ENCODE measurements around the gene HENMT1.

DNA sequence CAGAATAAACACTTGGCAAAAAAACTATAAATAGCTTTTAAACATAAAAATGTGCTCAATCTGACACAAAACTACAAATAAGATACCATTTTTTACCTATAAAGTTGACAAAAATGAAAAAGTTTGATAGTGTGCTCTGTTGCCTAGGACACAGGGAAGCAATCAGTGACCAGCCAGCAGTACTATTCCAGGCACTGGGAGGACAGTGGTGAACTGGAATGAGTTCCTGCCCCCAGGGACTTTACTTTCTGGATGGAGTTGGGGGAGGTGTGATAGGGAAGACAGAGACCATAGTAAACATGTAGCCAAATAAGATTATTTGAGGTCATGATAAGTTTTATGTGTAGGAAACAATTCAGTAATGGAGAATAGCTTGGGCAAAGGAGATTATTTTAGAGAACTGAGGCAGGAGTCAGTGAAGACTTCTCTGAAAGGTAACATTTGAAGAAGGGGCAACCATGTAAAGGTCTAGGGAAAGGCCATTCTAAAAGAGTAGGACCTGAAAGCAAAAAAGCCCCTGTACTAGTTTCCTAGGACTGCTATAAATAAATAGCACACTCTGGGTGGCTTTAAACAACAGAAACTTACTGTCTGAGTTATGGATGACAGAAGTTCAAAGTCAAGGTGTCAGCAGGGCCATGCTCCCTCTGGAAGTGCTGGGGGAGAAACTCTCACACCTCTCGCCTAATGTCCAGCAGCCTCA lies 59.0 kb downstream of the HENMT1 start:
- TF ChIP-seq POLR2A (IDR thresholded peaks at IDR 0.05), result no peak
- TF ChIP-seq, protein P1, sequence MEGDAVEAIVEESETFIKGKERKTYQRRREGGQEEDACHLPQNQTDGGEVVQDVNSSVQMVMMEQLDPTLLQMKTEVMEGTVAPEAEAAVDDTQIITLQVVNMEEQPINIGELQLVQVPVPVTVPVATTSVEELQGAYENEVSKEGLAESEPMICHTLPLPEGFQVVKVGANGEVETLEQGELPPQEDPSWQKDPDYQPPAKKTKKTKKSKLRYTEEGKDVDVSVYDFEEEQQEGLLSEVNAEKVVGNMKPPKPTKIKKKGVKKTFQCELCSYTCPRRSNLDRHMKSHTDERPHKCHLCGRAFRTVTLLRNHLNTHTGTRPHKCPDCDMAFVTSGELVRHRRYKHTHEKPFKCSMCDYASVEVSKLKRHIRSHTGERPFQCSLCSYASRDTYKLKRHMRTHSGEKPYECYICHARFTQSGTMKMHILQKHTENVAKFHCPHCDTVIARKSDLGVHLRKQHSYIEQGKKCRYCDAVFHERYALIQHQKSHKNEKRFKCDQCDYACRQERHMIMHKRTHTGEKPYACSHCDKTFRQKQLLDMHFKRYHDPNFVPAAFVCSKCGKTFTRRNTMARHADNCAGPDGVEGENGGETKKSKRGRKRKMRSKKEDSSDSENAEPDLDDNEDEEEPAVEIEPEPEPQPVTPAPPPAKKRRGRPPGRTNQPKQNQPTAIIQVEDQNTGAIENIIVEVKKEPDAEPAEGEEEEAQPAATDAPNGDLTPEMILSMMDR (IDR thresholded peaks at IDR 0.05), result no peak

Measured in testis (tissue), 2 donors.